Activated CD8-positive, alpha-beta memory T cell treated with anti-CD3 and anti-CD28 coated beads, Interleukin-2, amount 50 U/mL, for 1 hour (primary cell): ENCODE data around the gene CNEP1R1.

Source experiments
- DNase-seq: peaks from one replicate; pipeline ENCODE4 v3.0.0-alpha.2; 2020; ENCODE audit errors: extremely low read depth

Gene CNEP1R1

GRCh38 chr16:50017553-50017952, 7.5 kb upstream of the CNEP1R1 start:
- no peak for DNase-seq

GRCh38 chr16:50021544-50021943, 3.5 kb upstream of the CNEP1R1 start:
- DNase-seq, result no peak

- no peak for DNase-seq
Measured at GRCh38 chr16:50023641-50024040, 1.4 kb upstream of the CNEP1R1 start.

GRCh38 chr16:50024207-50024606, 818 bp upstream of the CNEP1R1 start:
- no peak for DNase-seq

- no peak for DNase-seq
Measured at GRCh38 chr16:50025537-50025931, 509 bp downstream of the CNEP1R1 start.

- no peak for DNase-seq
Measured at GRCh38 chr16:50027829-50028228, 2.8 kb downstream of the CNEP1R1 start.

- DNase-seq, result no peak
Measured at GRCh38 chr16:50035468-50035992, 10.5 kb downstream of the CNEP1R1 start.

- DNase-seq, result no peak
Measured at GRCh38 chr16:50036426-50036825, 11.4 kb downstream of the CNEP1R1 start.

GRCh38 chr16:50037662-50038220, 12.7 kb downstream of the CNEP1R1 start:
- no peak for DNase-seq

- DNase-seq, result no peak
Measured at GRCh38 chr16:50038286-50038685, 13.3 kb downstream of the CNEP1R1 start.

GRCh38 chr16:50038756-50039529, 13.9 kb downstream of the CNEP1R1 start:
- no peak for DNase-seq

GRCh38 chr16:50040018-50040417, 15.0 kb downstream of the CNEP1R1 start:
- no peak for DNase-seq

GRCh38 chr16:50040710-50041109, 15.7 kb downstream of the CNEP1R1 start:
- DNase-seq, result no peak

GRCh38 chr16:50043358-50043757, 18.3 kb downstream of the CNEP1R1 start:
- no peak for DNase-seq

- DNase-seq, result no peak
Measured at GRCh38 chr16:50045412-50045811, 20.4 kb downstream of the CNEP1R1 start.

- no peak for DNase-seq
Measured at GRCh38 chr16:50046853-50047252, 21.8 kb downstream of the CNEP1R1 start.

GRCh38 chr16:50047864-50048263, 22.8 kb downstream of the CNEP1R1 start:
- DNase-seq, result no peak

- DNase-seq, result no peak
Measured at GRCh38 chr16:50050802-50051201, 25.8 kb downstream of the CNEP1R1 start.

- DNase-seq, result no peak
Measured at GRCh38 chr16:50056226-50056625, 31.2 kb downstream of the CNEP1R1 start.

- no peak for DNase-seq
Measured at GRCh38 chr16:50058091-50058771, 33.2 kb downstream of the CNEP1R1 start.

GRCh38 chr16:50059111-50059510, 34.1 kb downstream of the CNEP1R1 start:
- DNase-seq, result no peak

GRCh38 chr16:50059669-50060068, 34.6 kb downstream of the CNEP1R1 start:
- DNase-seq, result no peak

GRCh38 chr16:50061326-50061725, 36.3 kb downstream of the CNEP1R1 start:
- no peak for DNase-seq
